Stimulated activated CD8-positive, alpha-beta memory T cell treated with anti-CD3 and anti-CD28 coated beads, Interleukin-15, amount 100 ng/mL, for 48 hours (primary cell): Measurements from ENCODE around the gene SYK.
"Not testable (repeated sequence)": the region's sequence is repeated elsewhere in the genome, so short reads cannot be mapped to it uniquely, and the experiment has no call there.

Experiments used
- DNase-seq, 2 donors: peaks; one replicate each; pipeline ENCODE4 v3.0.0-alpha.2; 2020; ENCODE audit warnings: low read depth in 2 of 2

The SYK gene

GRCh38 chr9:90795871-90796317 lies 5.7 kb upstream of the SYK start:
- DNase-seq: no peak

- no peak for DNase-seq
These were observed 2.3 kb upstream of the SYK start for GRCh38 chr9:90799271-90799852.

DNA sequence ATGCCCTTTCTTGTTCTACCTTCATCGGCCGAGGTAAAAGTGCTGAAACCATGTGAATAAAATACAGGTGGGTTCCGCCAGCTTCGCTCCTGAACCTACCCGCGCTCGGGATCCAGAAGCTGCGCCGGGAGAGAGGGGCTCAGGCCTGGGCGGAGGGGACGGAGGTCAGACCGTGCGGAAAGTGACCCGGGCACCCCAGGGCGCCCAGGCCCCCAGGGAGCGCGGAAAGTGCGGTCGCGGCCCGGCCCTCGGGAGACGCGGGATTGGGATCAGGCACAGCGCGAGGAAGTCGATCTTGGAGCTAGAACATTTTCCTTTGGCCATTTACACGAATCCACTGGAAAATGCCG lies 329 bp downstream of the SYK start:
- no peak for DNase-seq

- DNase-seq: no peak
These were observed 867 bp downstream of the SYK start for GRCh38 chr9:90802386-90802985.

- no peak for DNase-seq
These were observed 2.4 kb downstream of the SYK start for GRCh38 chr9:90803860-90804593.

DNA sequence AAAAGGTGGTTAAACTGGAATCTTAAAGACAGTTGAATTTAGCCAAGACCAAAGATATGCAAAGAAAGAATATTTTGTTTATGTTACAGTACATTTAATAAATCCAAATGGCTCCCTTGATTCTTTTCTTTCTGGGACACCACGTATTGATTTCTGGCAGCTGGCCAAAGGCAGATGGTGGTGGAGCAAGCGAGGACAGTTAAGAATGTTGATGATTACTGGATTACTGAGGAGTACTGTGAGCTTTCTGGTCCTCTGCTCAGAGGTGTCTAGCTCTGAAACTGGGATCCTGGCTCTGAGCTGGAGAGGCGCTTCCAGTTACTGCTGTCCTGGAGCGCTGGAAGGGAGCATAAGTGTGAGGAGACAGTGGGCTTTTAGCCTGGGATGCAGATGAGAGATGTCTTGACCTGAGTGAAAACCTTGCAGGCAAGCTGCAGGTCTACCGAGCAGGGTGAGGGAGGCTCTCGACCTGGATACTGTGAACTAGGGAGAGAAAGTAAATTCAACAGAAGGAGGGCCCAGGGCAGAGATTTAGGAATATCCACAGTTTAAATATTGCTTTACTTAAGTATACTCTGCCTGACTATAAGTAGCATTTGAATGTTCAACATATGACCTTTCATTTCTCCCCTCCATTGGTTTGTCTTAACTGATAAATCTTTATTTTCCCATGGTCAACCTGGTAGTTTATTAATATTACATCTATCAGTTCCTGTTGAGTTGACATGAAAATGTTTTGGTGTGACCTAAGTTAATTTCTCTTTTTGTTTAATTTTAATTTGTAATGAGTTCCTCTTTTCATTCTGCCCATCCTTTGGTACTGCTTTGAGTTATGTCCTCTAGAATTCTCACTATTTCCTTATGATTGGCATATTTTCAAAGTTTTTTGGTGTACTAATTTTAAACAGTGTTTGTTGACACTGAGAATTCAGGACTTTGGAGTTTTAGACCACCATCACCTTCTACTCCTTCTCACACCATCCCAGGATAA lies 3.7 kb downstream of the SYK start:
- no peak for DNase-seq

- DNase-seq: no peak
These were observed 5.4 kb downstream of the SYK start for GRCh38 chr9:90807006-90807405.

DNA sequence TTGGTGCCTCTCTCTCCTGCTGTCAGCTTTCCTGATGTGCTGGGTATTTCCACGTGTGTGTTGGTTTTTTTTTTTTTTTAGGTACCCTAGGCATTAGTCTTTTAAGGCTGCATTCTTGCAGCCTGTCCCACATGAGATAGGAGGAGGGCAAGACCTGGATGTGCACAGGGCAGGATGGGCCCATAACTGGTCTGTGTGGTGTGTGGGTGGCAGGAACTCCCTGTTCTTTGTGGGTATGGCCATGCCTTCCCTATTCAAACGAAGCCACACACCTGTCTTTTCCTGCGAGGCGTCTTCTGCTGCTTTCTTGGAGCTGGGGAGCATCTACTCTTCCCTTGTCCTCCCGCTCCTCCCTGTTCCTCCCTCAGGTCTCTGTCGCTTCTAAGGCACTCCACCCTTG lies 6.8 kb downstream of the SYK start:
- DNase-seq: no peak

- no peak for DNase-seq
These were observed 7.5 kb downstream of the SYK start for GRCh38 chr9:90808890-90809685.

- DNase-seq: no peak
These were observed 9.1 kb downstream of the SYK start for GRCh38 chr9:90810691-90811090.

- no peak for DNase-seq
These were observed 11.4 kb downstream of the SYK start for GRCh38 chr9:90813046-90813445.

- DNase-seq: no peak
These were observed 11.9 kb downstream of the SYK start for GRCh38 chr9:90813523-90813922.

DNA sequence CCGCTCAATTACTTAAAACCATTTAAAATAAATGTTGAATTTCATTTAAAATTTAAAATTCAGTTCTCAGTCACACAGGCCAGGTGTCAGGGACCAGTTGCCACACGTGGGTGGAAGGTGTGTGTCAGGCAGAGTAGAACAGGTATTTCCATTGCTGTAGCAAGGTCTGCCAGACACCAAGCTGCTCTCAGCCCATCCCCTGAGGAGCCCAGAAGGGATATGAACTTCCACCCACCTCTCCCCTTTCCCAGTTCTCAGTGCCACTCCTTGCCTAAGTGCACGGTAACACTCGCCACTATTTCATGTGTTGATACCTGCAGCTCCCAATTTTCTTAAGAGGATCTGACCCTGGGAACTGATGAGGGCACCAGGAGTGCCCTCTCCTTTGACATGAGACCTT lies 12.7 kb downstream of the SYK start:
- no peak for DNase-seq

DNA sequence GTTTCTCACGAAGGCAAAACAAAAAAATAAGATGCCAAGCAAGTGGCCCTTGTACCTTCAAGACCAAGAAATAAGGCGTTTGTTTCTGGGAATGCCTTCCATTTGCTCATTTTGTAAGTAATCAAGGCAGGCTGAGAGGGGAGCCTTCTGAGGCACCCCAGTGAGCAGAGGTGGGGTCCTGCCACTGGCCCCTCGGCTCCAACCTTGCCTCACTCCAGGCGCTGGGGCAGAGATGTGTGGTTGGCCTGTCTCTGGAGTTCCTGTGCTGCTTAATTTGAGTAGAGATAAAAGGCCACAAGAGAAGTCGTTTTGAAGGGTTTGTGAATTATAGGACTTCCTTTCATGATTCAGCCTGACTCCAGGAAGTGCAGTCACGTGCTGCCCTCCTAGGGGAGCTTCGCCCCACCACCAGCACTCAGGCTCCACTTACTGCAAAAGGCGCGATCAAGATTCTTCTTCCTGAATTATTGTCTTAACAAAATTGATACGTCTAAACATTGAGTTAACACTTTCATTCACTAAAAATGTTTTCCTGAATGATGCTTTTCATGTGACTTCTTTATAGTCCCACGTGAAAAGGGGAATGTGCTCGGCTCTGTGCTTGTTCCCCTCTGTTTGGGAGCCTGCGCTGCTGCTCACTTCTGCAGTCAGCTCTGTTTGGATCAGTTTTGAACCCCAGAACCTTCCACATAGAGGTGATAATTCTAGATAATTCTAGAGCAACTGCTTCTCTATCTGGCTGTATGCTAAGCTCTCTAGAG lies 13.7 kb downstream of the SYK start:
- DNase-seq: no peak

DNA sequence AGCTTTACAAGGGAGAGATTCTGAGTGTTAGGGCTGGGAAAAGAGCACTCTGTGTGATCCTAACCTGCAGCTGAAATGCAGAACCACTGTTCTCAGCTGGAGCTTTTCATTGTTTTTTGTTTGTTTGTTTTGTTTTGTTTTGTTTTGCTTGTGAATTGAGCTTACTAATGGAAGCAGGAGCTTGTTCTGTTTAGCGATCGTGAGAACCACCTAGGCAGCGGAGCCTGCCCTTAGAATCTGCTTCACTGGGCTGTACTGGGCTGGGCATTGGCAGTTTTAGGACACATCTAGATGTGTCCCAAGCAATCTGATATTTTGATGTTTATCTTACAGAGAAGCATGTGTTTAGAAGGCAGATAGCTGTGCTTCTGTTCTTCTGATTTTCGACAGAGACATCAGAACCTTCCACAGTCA lies 14.3 kb downstream of the SYK start:
- no peak for DNase-seq

- no peak for DNase-seq
These were observed 15.1 kb downstream of the SYK start for GRCh38 chr9:90816690-90817089.

GRCh38 chr9:90818279-90818678 lies 16.7 kb downstream of the SYK start:
- DNase-seq: no peak

DNA sequence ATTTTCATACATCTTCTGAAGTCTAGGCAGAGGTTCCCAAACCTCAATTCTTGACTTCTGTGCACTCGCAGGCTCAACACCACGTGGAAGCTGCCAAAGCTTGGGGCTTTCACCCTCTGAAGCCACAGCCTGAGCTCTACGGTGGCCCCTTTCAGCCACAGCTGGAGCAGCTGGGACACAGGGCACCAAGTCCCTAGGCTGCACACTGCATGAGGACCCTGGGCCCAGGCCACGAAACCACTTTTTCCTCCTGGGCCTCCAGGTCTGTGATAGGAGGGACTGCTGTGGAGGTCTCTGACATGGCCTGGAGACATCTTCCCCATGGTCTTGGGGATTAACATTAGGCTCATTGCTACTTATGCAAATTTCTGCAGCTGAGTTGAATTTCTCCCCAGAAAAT lies 18.8 kb downstream of the SYK start:
- not testable (repeated sequence) for DNase-seq

GRCh38 chr9:90821236-90821635 lies 19.6 kb downstream of the SYK start:
- not testable (repeated sequence) for DNase-seq

DNA sequence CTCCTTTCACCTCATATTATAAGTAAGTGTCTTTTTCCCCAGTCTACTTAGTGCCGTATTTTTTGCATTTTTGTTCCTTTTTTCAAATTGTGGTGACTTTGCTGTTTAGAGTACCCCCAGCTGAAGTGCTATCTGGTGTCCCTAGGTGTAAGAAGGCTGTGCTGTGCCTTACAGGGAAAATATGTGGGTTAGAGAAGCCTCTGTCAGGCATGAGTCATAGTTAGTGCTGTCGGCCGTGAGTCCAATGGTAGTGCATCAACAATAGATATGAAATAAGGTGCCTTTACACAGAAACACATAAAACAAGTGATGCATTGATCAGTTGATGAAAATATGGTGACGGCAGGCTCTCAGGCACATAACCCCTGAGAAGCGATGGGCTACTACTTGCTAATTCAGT lies 20.1 kb downstream of the SYK start:
- no peak for DNase-seq

- no peak for DNase-seq
These were observed 21.2 kb downstream of the SYK start for GRCh38 chr9:90822866-90823265.
